ENCODE measurements around the gene NUFIP2.

GRCh38 chr17:29215174-29215573 is 78.8 kb downstream of the NUFIP2 start:
- TF ChIP-seq GATA3 (IDR thresholded peaks at IDR 0.05; ENCODE audit: low read depth, low read length), result no peak
- no peak for TF ChIP-seq GATA2 (IDR thresholded peaks at IDR 0.05; ENCODE audit: low read depth, low read length)
